ENCODE measurements around the gene CPA3. TPM values are rescaled to one million over a fixed set of nuclear protein-coding genes. Genes with fewer than 3 reads are reported as not detected.

The CPA3 gene, protein sequence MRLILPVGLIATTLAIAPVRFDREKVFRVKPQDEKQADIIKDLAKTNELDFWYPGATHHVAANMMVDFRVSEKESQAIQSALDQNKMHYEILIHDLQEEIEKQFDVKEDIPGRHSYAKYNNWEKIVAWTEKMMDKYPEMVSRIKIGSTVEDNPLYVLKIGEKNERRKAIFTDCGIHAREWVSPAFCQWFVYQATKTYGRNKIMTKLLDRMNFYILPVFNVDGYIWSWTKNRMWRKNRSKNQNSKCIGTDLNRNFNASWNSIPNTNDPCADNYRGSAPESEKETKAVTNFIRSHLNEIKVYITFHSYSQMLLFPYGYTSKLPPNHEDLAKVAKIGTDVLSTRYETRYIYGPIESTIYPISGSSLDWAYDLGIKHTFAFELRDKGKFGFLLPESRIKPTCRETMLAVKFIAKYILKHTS
- total RNA-seq = not detected in 2 replicates

DNA sequence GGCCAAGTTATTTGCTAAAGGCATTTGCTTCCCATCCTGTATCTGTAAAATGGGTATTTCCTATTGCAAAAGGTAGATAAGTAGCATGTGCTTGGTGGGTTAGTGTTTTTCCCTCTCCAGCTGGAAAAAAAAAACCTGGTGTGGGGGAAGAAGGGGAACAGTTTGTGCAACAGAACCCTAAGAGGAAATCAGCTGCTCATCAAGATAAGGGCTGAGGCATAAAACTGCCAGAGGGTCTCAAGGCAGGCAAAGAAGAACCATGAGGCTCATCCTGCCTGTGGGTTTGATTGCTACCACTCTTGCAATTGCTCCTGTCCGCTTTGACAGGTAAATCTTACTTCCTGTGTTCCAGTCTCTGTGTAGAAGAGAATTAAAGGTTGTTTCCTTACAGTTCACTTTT lies at the start of gene CPA3:
Gene CPA3, plus strand, starts transcription at position 248 of the 400 bp plus-strand sequence. Its CDS starts 12 bp downstream, at position 260.

DNA sequence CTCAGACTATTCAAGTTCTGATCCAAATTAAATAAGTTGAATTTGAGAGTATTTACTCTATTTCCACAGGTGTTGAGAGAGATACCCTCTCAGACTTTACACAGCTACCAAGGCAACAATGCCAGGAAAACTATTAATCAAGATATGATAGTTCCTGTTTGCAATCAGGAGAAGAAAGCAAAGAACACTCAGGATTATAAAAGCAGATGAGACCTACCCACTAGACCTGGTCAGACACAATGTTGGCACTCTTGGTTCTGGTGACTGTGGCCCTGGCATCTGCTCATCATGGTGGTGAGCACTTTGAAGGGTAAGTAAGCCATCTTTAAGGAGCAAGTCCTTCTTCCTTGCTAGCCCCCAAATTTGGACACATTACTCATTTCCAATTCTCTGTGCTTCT lies 37.5 kb upstream of the CPA3 start, which contains the start of gene CPB1:
Gene CPB1, plus strand, starts transcription at position 227 of the 400 bp plus-strand sequence. Its CDS starts 13 bp downstream, at position 240.

Other genes with a start within 250 kb of the CPA3 start
- 2.9 and 3.1 TPM in 2 replicates for gene AGTR1, start 167.4 kb upstream of the CPA3 start, total RNA-seq
- not detected in 2 replicates for gene CPB1, start 37.5 kb upstream of the CPA3 start, total RNA-seq
- gene GYG1, start 126.2 kb downstream of the CPA3 start, total RNA-seq = 25.8 and 41.9 TPM in 2 replicates
- 39.5 and 41.8 TPM in 2 replicates for gene HLTF, start 221.2 kb downstream of the CPA3 start, total RNA-seq

Data from cardiac atrium fibroblast (primary cell).